Measurements from ENCODE around the gene CARD18. TPM values are rescaled to one million over a fixed set of nuclear protein-coding genes. Genes with fewer than 3 reads are reported as not detected.
A peak's percentile ranks its signal among the peaks of the same experiment; 100 is the strongest.

The CARD18 gene
- total and polyA plus RNA-seq, 4 donors, result not detected

DNA sequence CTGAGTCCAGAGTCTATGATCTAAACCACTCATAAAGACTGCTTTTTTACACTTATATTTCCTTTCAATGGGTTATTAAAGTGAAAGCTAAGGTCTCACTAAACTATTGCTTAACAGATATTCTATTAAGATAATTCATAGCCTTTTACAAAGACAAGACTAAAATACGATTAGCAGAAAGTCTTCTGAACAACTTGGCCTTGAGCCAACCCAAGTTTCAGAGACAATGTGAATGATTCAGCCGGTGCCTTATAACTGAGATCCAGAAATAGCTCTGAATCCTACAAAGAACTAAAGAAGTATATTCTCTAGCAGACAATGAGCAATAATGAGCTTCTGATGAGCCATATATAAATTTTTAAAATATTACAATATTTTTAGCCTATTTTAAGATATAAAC is 41.5 kb upstream of the CARD18 start:
- Histone ChIP-seq H3K9ac (ENCODE audit: low read depth in 1 of 2, low read length in 2 of 2) (peak overlapping the region in 1 of 2 donors; percentile 9), H3K4me3 (ENCODE audit: low read depth in 1 of 3, low read length in 3 of 3) (no peak overlapping the region), H3K36me3 (ENCODE audit: control insufficient read depth in 4 of 4, insufficient read depth in 3 of 4, low read depth in 1 of 4, low read length in 3 of 4) (no peaks in the 10 kb centered on the region), H3K27ac (ENCODE audit: low read depth in 1 of 2, low read length in 2 of 2) (no peak overlapping the region), H3K27me3 (ENCODE audit: control insufficient read depth in 4 of 4, insufficient read depth in 4 of 4, low read length in 3 of 4) (peaks cover 0 to 3% (median 0%) of the 10 kb centered on the region in 4 donors), H3K9me3 (ENCODE audit: control insufficient read depth in 4 of 4, low read length in 3 of 4) (no peaks in the 10 kb centered on the region), H3K4me1 (ENCODE audit: control insufficient read depth in 4 of 4, insufficient read depth in 4 of 4, low read length in 3 of 4) (no peaks in the 10 kb centered on the region)
- 51% methylated on average over 2 of the region's 2 CpGs for WGBS
- TF ChIP-seq FOXA2 (IDR thresholded peaks at IDR 0.05), result no peak
- DNase-seq (ENCODE audit: low spot score), result no peak

DNA sequence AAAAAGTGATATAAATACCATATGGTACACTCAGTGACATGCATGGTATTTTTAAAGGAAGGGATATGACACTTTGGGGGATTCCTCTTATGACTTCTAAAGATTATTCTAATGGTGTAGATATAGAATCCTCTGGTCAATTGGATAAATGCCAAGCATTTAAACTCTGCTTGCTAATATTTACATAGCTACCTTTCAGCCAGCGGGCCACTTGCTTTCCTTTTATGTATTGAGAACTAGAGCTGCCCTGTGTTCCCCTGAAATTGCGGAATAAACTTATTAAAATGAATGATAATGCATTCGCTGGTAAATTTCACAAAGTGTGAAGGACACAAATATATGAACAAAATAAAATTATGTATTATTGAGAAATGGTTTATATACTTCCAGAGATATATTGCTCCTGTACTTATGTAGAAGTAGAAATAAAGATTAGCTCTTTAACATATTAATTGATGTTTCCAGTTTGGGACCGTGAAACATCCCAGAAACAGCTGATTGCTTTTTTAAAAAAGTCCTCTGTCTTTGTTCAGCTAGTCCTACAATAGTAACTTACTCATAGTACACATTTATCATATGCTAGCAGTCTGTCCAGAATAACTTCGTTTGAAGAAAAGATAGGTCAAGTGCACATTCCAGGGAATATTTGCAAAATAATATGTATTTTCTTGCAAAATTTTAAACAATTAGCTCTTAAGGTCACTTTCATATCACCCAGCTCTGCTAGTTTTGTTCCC is 40.1 kb upstream of the CARD18 start:
- no peak for DNase-seq (ENCODE audit: low spot score)
- Histone ChIP-seq H3K36me3 (ENCODE audit: control insufficient read depth in 4 of 4, insufficient read depth in 3 of 4, low read depth in 1 of 4, low read length in 3 of 4) (no peaks in the 10 kb centered on the region), H3K9ac (ENCODE audit: low read depth in 1 of 2, low read length in 2 of 2) (no peak overlapping the region), H3K9me3 (ENCODE audit: control insufficient read depth in 4 of 4, low read length in 3 of 4) (no peaks in the 10 kb centered on the region), H3K27ac (ENCODE audit: low read depth in 1 of 2, low read length in 2 of 2) (no peak overlapping the region), H3K27me3 (ENCODE audit: control insufficient read depth in 4 of 4, insufficient read depth in 4 of 4, low read length in 3 of 4) (peaks cover 0 to 3% (median 0%) of the 10 kb centered on the region in 4 donors), H3K4me3 (ENCODE audit: low read depth in 1 of 3, low read length in 3 of 3) (no peak overlapping the region), H3K4me1 (ENCODE audit: control insufficient read depth in 4 of 4, insufficient read depth in 4 of 4, low read length in 3 of 4) (no peaks in the 10 kb centered on the region)
- TF ChIP-seq, protein P1, sequence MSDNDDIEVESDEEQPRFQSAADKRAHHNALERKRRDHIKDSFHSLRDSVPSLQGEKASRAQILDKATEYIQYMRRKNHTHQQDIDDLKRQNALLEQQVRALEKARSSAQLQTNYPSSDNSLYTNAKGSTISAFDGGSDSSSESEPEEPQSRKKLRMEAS (IDR thresholded peaks at IDR 0.05), result no peak
- TF ChIP-seq, protein P2, sequence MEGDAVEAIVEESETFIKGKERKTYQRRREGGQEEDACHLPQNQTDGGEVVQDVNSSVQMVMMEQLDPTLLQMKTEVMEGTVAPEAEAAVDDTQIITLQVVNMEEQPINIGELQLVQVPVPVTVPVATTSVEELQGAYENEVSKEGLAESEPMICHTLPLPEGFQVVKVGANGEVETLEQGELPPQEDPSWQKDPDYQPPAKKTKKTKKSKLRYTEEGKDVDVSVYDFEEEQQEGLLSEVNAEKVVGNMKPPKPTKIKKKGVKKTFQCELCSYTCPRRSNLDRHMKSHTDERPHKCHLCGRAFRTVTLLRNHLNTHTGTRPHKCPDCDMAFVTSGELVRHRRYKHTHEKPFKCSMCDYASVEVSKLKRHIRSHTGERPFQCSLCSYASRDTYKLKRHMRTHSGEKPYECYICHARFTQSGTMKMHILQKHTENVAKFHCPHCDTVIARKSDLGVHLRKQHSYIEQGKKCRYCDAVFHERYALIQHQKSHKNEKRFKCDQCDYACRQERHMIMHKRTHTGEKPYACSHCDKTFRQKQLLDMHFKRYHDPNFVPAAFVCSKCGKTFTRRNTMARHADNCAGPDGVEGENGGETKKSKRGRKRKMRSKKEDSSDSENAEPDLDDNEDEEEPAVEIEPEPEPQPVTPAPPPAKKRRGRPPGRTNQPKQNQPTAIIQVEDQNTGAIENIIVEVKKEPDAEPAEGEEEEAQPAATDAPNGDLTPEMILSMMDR (IDR thresholded peaks at IDR 0.05; ENCODE audit: low read depth, low read length, missing input control), result no peak
- TF ChIP-seq GABPA (IDR thresholded peaks at IDR 0.05 in 1 of 2, conservative IDR thresholded peaks at IDR 0.05 in 1 of 2) (no peak), HNF4G (IDR thresholded peaks at IDR 0.05) (no peak)
- 51% methylated on average over 5 of the region's 5 CpGs for WGBS

DNA sequence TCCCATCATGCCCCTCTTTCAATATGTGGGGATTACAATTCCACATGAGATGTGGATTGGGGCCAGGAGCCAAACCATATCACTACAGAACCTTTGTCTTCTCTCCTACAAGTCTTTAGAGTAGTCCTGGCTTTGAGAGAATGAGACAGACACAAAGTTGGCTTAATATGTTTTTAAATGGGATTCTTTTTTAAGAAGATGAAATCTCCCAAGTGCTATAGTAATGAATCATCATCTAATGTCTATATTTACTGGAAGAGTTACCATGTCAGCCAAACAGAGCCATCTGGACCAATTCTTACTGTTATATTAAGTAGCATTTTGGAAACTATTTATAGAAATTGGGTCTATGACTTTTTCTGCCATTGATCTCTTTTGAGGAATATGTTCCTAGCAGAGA is 38.1 kb upstream of the CARD18 start:
- Histone ChIP-seq H3K4me1 (ENCODE audit: control insufficient read depth in 4 of 4, insufficient read depth in 4 of 4, low read length in 3 of 4) (no peaks in the 10 kb centered on the region), H3K9ac (ENCODE audit: low read depth in 1 of 2, low read length in 2 of 2) (no peak overlapping the region), H3K9me3 (ENCODE audit: control insufficient read depth in 4 of 4, low read length in 3 of 4) (no peaks in the 10 kb centered on the region), H3K27me3 (ENCODE audit: control insufficient read depth in 4 of 4, insufficient read depth in 4 of 4, low read length in 3 of 4) (peaks cover 0 to 3% (median 0%) of the 10 kb centered on the region in 4 donors), H3K27ac (ENCODE audit: low read depth in 1 of 2, low read length in 2 of 2) (no peak overlapping the region), H3K4me3 (ENCODE audit: low read depth in 1 of 3, low read length in 3 of 3) (no peak overlapping the region), H3K36me3 (ENCODE audit: control insufficient read depth in 4 of 4, insufficient read depth in 3 of 4, low read depth in 1 of 4, low read length in 3 of 4) (no peaks in the 10 kb centered on the region)
- DNase-seq (ENCODE audit: low spot score), result no peak
- no peak for TF ChIP-seq SP1 (IDR thresholded peaks at IDR 0.05)
- no peak for TF ChIP-seq FOXA1 (IDR thresholded peaks at IDR 0.05)
- TF ChIP-seq RAD21 (IDR thresholded peaks at IDR 0.05), result no peak
- no peak for TF ChIP-seq HNF4G (IDR thresholded peaks at IDR 0.05)
- no peak for TF ChIP-seq FOXA2 (IDR thresholded peaks at IDR 0.05)
- TF ChIP-seq, protein P1 (IDR thresholded peaks at IDR 0.05), result no peak
- TF ChIP-seq YY1 (IDR thresholded peaks at IDR 0.05), result no peak
- no peak for TF ChIP-seq EGR1 (IDR thresholded peaks at IDR 0.05; ENCODE audit: low read depth in 2 of 2)
- TF ChIP-seq NR2F2 (IDR thresholded peaks at IDR 0.05), result no peak
- no peak for TF ChIP-seq TAF1 (conservative IDR thresholded peaks at IDR 0.05)
- TF ChIP-seq, protein P2 (IDR thresholded peaks at IDR 0.05; ENCODE audit: low read depth, low read length, missing input control), result no peak
- TF ChIP-seq GABPA (IDR thresholded peaks at IDR 0.05 in 1 of 2, conservative IDR thresholded peaks at IDR 0.05 in 1 of 2), result no peak
- no peak for TF ChIP-seq JUND (IDR thresholded peaks at IDR 0.05)
- TF ChIP-seq, protein P3, sequence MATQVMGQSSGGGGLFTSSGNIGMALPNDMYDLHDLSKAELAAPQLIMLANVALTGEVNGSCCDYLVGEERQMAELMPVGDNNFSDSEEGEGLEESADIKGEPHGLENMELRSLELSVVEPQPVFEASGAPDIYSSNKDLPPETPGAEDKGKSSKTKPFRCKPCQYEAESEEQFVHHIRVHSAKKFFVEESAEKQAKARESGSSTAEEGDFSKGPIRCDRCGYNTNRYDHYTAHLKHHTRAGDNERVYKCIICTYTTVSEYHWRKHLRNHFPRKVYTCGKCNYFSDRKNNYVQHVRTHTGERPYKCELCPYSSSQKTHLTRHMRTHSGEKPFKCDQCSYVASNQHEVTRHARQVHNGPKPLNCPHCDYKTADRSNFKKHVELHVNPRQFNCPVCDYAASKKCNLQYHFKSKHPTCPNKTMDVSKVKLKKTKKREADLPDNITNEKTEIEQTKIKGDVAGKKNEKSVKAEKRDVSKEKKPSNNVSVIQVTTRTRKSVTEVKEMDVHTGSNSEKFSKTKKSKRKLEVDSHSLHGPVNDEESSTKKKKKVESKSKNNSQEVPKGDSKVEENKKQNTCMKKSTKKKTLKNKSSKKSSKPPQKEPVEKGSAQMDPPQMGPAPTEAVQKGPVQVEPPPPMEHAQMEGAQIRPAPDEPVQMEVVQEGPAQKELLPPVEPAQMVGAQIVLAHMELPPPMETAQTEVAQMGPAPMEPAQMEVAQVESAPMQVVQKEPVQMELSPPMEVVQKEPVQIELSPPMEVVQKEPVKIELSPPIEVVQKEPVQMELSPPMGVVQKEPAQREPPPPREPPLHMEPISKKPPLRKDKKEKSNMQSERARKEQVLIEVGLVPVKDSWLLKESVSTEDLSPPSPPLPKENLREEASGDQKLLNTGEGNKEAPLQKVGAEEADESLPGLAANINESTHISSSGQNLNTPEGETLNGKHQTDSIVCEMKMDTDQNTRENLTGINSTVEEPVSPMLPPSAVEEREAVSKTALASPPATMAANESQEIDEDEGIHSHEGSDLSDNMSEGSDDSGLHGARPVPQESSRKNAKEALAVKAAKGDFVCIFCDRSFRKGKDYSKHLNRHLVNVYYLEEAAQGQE (IDR thresholded peaks at IDR 0.05), result no peak
- TF ChIP-seq, protein P4, sequence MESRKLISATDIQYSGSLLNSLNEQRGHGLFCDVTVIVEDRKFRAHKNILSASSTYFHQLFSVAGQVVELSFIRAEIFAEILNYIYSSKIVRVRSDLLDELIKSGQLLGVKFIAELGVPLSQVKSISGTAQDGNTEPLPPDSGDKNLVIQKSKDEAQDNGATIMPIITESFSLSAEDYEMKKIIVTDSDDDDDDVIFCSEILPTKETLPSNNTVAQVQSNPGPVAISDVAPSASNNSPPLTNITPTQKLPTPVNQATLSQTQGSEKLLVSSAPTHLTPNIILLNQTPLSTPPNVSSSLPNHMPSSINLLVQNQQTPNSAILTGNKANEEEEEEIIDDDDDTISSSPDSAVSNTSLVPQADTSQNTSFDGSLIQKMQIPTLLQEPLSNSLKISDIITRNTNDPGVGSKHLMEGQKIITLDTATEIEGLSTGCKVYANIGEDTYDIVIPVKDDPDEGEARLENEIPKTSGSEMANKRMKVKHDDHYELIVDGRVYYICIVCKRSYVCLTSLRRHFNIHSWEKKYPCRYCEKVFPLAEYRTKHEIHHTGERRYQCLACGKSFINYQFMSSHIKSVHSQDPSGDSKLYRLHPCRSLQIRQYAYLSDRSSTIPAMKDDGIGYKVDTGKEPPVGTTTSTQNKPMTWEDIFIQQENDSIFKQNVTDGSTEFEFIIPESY (IDR thresholded peaks at IDR 0.05), result no peak
- TF ChIP-seq HNF4A (conservative IDR thresholded peaks at IDR 0.05), result no peak
- no peak for TF ChIP-seq RXRA (IDR thresholded peaks at IDR 0.05)
